Heart right ventricle (tissue), 16 donors: Measurements from ENCODE around the gene KLC3. TPM values are rescaled to one million over a fixed set of nuclear protein-coding genes. Genes with fewer than 3 reads are reported as not detected.

Experiments used
- ATAC-seq, 8 donors: fragments of 200-7000 bp; cut with Tn5 transposase; one replicate each; pipeline ENCODE4 v1.9.1; 2020; ENCODE audit warnings: mild to moderate bottlenecking in 8 of 8, moderate library complexity in 8 of 8, moderate number of reproducible peaks in 1 of 8
- DNase-seq, 2 donors: peaks; one replicate each; pipeline ENCODE4 v3.0.0-alpha.2; 2020
- H3K27ac ChIP-seq, 10 donors: fragments of 200-600 bp; sonication (generic) in 2 of 10; one replicate each; pipeline versions ENCODE4 v1.5.0 to v1.8.0; 2020 to 2022; ENCODE audit warnings: mild to moderate bottlenecking in 3 of 10
- H3K27me3 ChIP-seq, 7 donors: fragments of 200-600 bp; one replicate each; pipeline ENCODE4 v1.8.0; 2021 to 2022; ENCODE audit warnings: mild to moderate bottlenecking in 2 of 7
- H3K36me3 ChIP-seq, 9 donors: fragments of 200-600 bp; sonication (generic) in 1 of 9; one replicate each; pipeline versions ENCODE4 v1.5.0 to v1.8.0; 2020 to 2022; ENCODE audit warnings: mild to moderate bottlenecking in 2 of 9
- H3K4me1 ChIP-seq, 9 donors: fragments of 200-600 bp; sonication (generic) in 1 of 9; one replicate each; pipeline versions ENCODE4 v1.5.0 to v1.8.0; 2020 to 2022; ENCODE audit warnings: mild to moderate bottlenecking in 4 of 9
- H3K4me3 ChIP-seq, 10 donors: fragments of 200-600 bp; sonication (generic) in 2 of 10; one replicate each; pipeline versions ENCODE4 v1.5.0 to v1.8.0; 2020 to 2022; ENCODE audit warnings: mild to moderate bottlenecking in 7 of 10, moderate library complexity in 2 of 10
- H3K9me3 ChIP-seq, 11 donors: fragments of 200-600 bp in 10 of 11; sonication (generic) in 2 of 11; one replicate each; pipeline versions ENCODE4 v1.5.0 to v1.8.0; 2013 to 2022; ENCODE audit warnings: mild to moderate bottlenecking in 2 of 11, control low read depth in 1 of 11, moderate library complexity in 1 of 11
- CTCF ChIP-seq, 9 donors: fragments of 200-600 bp; sonication (generic) in 2 of 9; IDR thresholded peaks; one replicate each; pipeline versions ENCODE4 v1.5.0 to v1.8.0; 2021 to 2022; ENCODE audit warnings: antibody characterized with exemption in 9 of 9, mild to moderate bottlenecking in 5 of 9, moderate library complexity in 1 of 9
- WGBS, 2 donors: extraction: QIAGEN DNeasy Blood & Tissue Kit; methylation state at CpG; one replicate each; pipeline ENCODE4 v1.1.7; 2013; ENCODE audit warnings: inconsistent platforms in 1 of 2; 5-methylcytosine and 5-hydroxymethylcytosine counted together
- intact Hi-C, 10 donors: fragments of 100-400 bp; cut with DNase I; formaldehyde crosslinking; loops; one replicate each; pipeline versions ENCODE4 v1.11.1 to v1.14.2; 2022
- polyA plus RNA-seq, 2 donors: library from polyadenylated mRNA; stranded (reverse); fragments of 200-250 nt; gene quantifications; one replicate each; pipeline ENCODE4 v1.2.3, GENCODE V29; 2013
- total RNA-seq, 10 donors: library from RNA; stranded (reverse); fragmentation: NEBNext Ultra II Directional in 3 of 10; extraction: Animal tissue kit (Norgen Biotek cat#: 25700) in 3 of 10; gene quantifications; one replicate each; pipeline versions ENCODE4 v1.2.1 to v1.2.4, GENCODE V29; 2021 to 2023
- donor health status: Arrhythmogenic right ventricular cardiomyopathy.
- donor health status: ischemic (EF 13 %, LVEDD 7.1; RV severe dilation, severe dysfunction).
- donor health status: healthy with polysubstance abuse.
- donor health status: DM: no; HTN: yes; CAD: no.
- donor health status: DM: no; HTN: no; CAD: no.
- donor health status: ischemic (EF 25% LVEDD 6.9; RV normal size, moderate dysfunction).
- donor health status: ischemic (EF 25% LVEDD 5.7; RV mildly dilated, moderate dysfunction).
- donor health status: healthy.
- donor health status: DM: yes; HTN: yes; CAD: no.
- donor health status: Ischemic cardiomyopathy.
- donor health status: ischemic (EF 35%, LVEDD 5.7; RV mildly dilated, moderate dysfunction).
- donor health status: nonischemic (EF 11% LVEDD 7.7; RV severe dilation, severe dysfunction).
- donor health status: DM: yes; HTN: yes; CAD: no.
- donor health status: PGD.
- donor health status: ischemic (EF 29% LVEDD 5.4; RV normal size, mild dysfunction).
- donor health status: nonischemic (EF 23%, LVEDD 6.1; RV moderate dilation, normal function).

Gene KLC3
- total and polyA plus RNA-seq, 12 donors, result 0.14 to 0.16 (median 0.14) TPM; not detected in 9

GRCh38 chr19:45376045-45376724, 35.6 kb downstream of the KLC3 start:
- intact Hi-C loops, result no loop called here
- Histone ChIP-seq H3K27me3 (no peaks in the 10 kb centered on the region), H3K4me1 (peaks cover 0 to 14% (median 6%) of the 10 kb centered on the region in 9 donors), H3K4me3 (no peak overlapping the region), H3K27ac (peak overlapping the region in 9 of 10 donors; percentile 9 to 80 (median 38)), H3K36me3 (peaks cover 0 to 21% (median 0%) of the 10 kb centered on the region in 9 donors), H3K9me3 (no peaks in the 10 kb centered on the region)
- ATAC-seq (peak; percentile 46 to 84 (median 76)), DNase-seq (peak in 1 of 2 donors; percentile 61)
- WGBS, 2 donors, result 22% methylated on average over 13 of the region's 13 CpGs
- no peak for TF ChIP-seq CTCF (IDR thresholded peaks at IDR 0.05)

DNA sequence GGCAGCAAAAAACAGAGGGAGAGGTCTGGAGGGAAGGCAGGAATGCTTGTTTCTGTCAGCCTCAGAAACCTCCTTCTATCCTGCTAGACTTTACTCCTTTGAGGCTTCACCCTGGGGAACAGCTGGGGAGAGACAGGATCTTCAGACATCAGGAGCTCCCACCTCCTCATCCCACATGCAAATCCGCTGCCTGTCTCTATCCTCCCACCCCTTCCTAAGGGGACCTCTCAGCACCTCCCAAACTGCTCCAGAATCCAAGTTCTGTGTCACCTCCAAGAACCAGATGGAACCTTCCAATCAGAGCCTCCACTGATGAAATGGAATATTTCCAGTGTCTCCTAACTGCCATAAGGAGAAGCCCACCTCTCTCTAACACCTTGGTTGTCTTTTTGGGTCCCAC, 39.6 kb downstream of the KLC3 start:
- Histone ChIP-seq H3K4me1 (peaks cover 0 to 13% (median 3%) of the 10 kb centered on the region in 9 donors), H3K9me3 (no peaks in the 10 kb centered on the region), H3K4me3 (no peak overlapping the region), H3K27ac (no peak overlapping the region), H3K27me3 (peaks cover 0 to 14% (median 7%) of the 10 kb centered on the region in 7 donors), H3K36me3 (peaks cover 0 to 35% (median 0%) of the 10 kb centered on the region in 9 donors)
- ATAC-seq, result no peak
- WGBS, 2 donors, result 69 to 84% methylated on average over 1 of the region's 1 CpG
- TF ChIP-seq CTCF (IDR thresholded peaks at IDR 0.05), result no peak
- intact Hi-C loops, result no loop called here
- no peak for DNase-seq

GRCh38 chr19:45382426-45382825, 41.9 kb downstream of the KLC3 start:
- intact Hi-C loops, result no loop called here
- Histone ChIP-seq H3K27ac (no peak overlapping the region), H3K9me3 (no peaks in the 10 kb centered on the region), H3K27me3 (peaks cover 0 to 37% (median 17%) of the 10 kb centered on the region in 7 donors), H3K4me3 (no peak overlapping the region), H3K36me3 (peaks cover 0 to 35% (median 0%) of the 10 kb centered on the region in 9 donors), H3K4me1 (peaks cover 0 to 14% (median 10%) of the 10 kb centered on the region in 9 donors)
- ATAC-seq (no peak), DNase-seq (no peak)
- TF ChIP-seq CTCF (IDR thresholded peaks at IDR 0.05), result no peak
- WGBS, 2 donors, result 86 to 89% methylated on average over 29 of the region's 29 CpGs

- Histone ChIP-seq H3K27ac (no peak overlapping the region), H3K4me3 (no peak overlapping the region), H3K4me1 (peaks cover 0 to 14% (median 10%) of the 10 kb centered on the region in 9 donors), H3K9me3 (no peaks in the 10 kb centered on the region), H3K27me3 (peaks cover 0 to 42% (median 17%) of the 10 kb centered on the region in 7 donors), H3K36me3 (peaks cover 0 to 40% (median 0%) of the 10 kb centered on the region in 9 donors)
- intact Hi-C loops, result no loop called here
- DNase-seq (no peak), ATAC-seq (peak; percentile 21 to 66 (median 52))
- no peak for TF ChIP-seq CTCF (IDR thresholded peaks at IDR 0.05)
- 9 to 10% methylated on average over 75 of the region's 75 CpGs for WGBS, 2 donors
Observed at GRCh38 chr19:45385392-45386221, 45.1 kb downstream of the KLC3 start.
